ENCODE data around the gene CLPTM1.
"Not testable (repeated sequence)": the region's sequence is repeated elsewhere in the genome, so short reads cannot be mapped to it uniquely, and the experiment has no call there.

The CLPTM1 gene

GRCh38 chr19:44974857-44975256 lies 19.7 kb downstream of the CLPTM1 start:
- no peak for DNase-seq (ENCODE audit: low read depth, low spot score)

- no peak for DNase-seq (ENCODE audit: low read depth, low spot score)
These were observed 20.3 kb downstream of the CLPTM1 start for GRCh38 chr19:44975444-44975843.

GRCh38 chr19:44984005-44984404 lies 28.8 kb downstream of the CLPTM1 start:
- no peak for DNase-seq (ENCODE audit: low read depth, low spot score)

- no peak for DNase-seq (ENCODE audit: low read depth, low spot score)
These were observed 30.3 kb downstream of the CLPTM1 start for GRCh38 chr19:44985445-44985844.

- DNase-seq (ENCODE audit: low read depth, low spot score) = no peak
These were observed 31.2 kb downstream of the CLPTM1 start for GRCh38 chr19:44986389-44986788.

- no peak for DNase-seq (ENCODE audit: low read depth, low spot score)
These were observed 32.0 kb downstream of the CLPTM1 start for GRCh38 chr19:44987148-44987675.

GRCh38 chr19:44988273-44988672 lies 33.1 kb downstream of the CLPTM1 start:
- DNase-seq (ENCODE audit: low read depth, low spot score) = no peak

- DNase-seq (ENCODE audit: low read depth, low spot score) = peak; percentile 77
These were observed 33.8 kb downstream of the CLPTM1 start for GRCh38 chr19:44988896-44989556.

- DNase-seq (ENCODE audit: low read depth, low spot score) = no peak
These were observed 35.3 kb downstream of the CLPTM1 start for GRCh38 chr19:44990459-44990858.

GRCh38 chr19:44990966-44991365 lies 35.8 kb downstream of the CLPTM1 start:
- DNase-seq (ENCODE audit: low read depth, low spot score) = no peak

- no peak for DNase-seq (ENCODE audit: low read depth, low spot score)
These were observed 37.4 kb downstream of the CLPTM1 start for GRCh38 chr19:44992336-44993163.

- DNase-seq (ENCODE audit: low read depth, low spot score) = no peak
These were observed 38.3 kb downstream of the CLPTM1 start for GRCh38 chr19:44993526-44993925.

GRCh38 chr19:44993926-44994537 lies 38.9 kb downstream of the CLPTM1 start:
- no peak for DNase-seq (ENCODE audit: low read depth, low spot score)

- DNase-seq (ENCODE audit: low read depth, low spot score) = no peak
These were observed 42.8 kb downstream of the CLPTM1 start for GRCh38 chr19:44998025-44998424.

GRCh38 chr19:44999131-44999925 lies 44.1 kb downstream of the CLPTM1 start:
- not testable (repeated sequence) for DNase-seq (ENCODE audit: low read depth, low spot score)

- not testable (repeated sequence) for DNase-seq (ENCODE audit: low read depth, low spot score)
These were observed 45.5 kb downstream of the CLPTM1 start for GRCh38 chr19:45000665-45001064.

- DNase-seq (ENCODE audit: low read depth, low spot score) = peak; percentile 98
These were observed 46.0 kb downstream of the CLPTM1 start, which contains the start of gene RELB for GRCh38 chr19:45001087-45001739. Gene RELB (plus strand): TSS chr19:45001464. CDS start chr19:45001580, 116 bp downstream.

- no peak for DNase-seq (ENCODE audit: low read depth, low spot score)
These were observed 48.3 kb downstream of the CLPTM1 start for GRCh38 chr19:45003485-45003884.

- DNase-seq (ENCODE audit: low read depth, low spot score) = no peak
These were observed 50.6 kb downstream of the CLPTM1 start for GRCh38 chr19:45005787-45006186.

- no peak for DNase-seq (ENCODE audit: low read depth, low spot score)
These were observed 53.4 kb downstream of the CLPTM1 start for GRCh38 chr19:45008552-45008951.

All from astrocyte of the hippocampus (primary cell).